ENCODE results near the gene ANKLE1.

- peak; percentile 46; the same call in 1 of the 2 replicates for TF ChIP-seq RAD21 (IDR thresholded peaks at IDR 0.05; ENCODE audit: low read length)
- TF ChIP-seq POLR2AphosphoS5 (IDR thresholded peaks at IDR 0.05; ENCODE audit: low read depth, low read length) = peak; percentile 81
- TF ChIP-seq SMC3 (IDR thresholded peaks at IDR 0.05; ENCODE audit: low read depth, low read length) = no peak; the same call in 1 of the 2 replicates
- peak; percentile 77 for TF ChIP-seq CTCF (IDR thresholded peaks at IDR 0.05)
- peak; percentile 82 for TF ChIP-seq USF1 (IDR thresholded peaks at IDR 0.05; ENCODE audit: borderline replicate concordance, low read depth)
- peak in 1 of 2 experiments; percentile 54; a peak in 1 of 4 replicates for TF ChIP-seq EP300 (IDR thresholded peaks at IDR 0.05; ENCODE audit: borderline replicate concordance in 1 of 2, low read depth in 1 of 2, low read length in 1 of 2)
- TF ChIP-seq MAX (IDR thresholded peaks at IDR 0.05; ENCODE audit: low read depth) = no peak; the same call in 1 of the 2 replicates
- no peak; the same call in 1 of the 2 replicates for TF ChIP-seq GATA2 (CRISPR knock-in tag; IDR thresholded peaks at IDR 0.05)
Measured at GRCh38 chr19:17305517-17306284, 24.0 kb downstream of the ANKLE1 start, which contains the start of gene MRPL34.

Measured in SK-N-SH (cell line).